Stimulated activated memory B cell treated with anti-CD40 and anti-IgM and Interleukin-4, amounts not matched to agents 10 μg/mL and 1 μg/mL and 100 μg/mL, for 72 hours (primary cell): Measurements from ENCODE around the gene PPP2R2D.
"Not testable (repeated sequence)": the region's sequence is repeated elsewhere in the genome, so short reads cannot be mapped to it uniquely, and the experiment has no call there.

ENCODE experiments used
- ATAC-seq: fragments of 150-1000 bp; cut with Tn5 transposase; 2 replicates; pipeline ENCODE4 v1.10.0; 2021
- H3K27ac Mint-ChIP-seq: one replicate; pipeline ENCODE4 v1.8.0; 2022; ENCODE audit warnings: mild to moderate bottlenecking, mixed read lengths
- H3K27me3 Mint-ChIP-seq: one replicate; pipeline ENCODE4 v1.8.0; 2022; ENCODE audit warnings: mixed read lengths
- H3K36me3 Mint-ChIP-seq: one replicate; pipeline ENCODE4 v1.8.0; 2022; ENCODE audit warnings: mixed read lengths
- H3K4me1 Mint-ChIP-seq: one replicate; pipeline ENCODE4 v1.8.0; 2022; ENCODE audit warnings: mixed read lengths
- H3K4me3 Mint-ChIP-seq: one replicate; pipeline ENCODE4 v1.8.0; 2022; ENCODE audit warnings: mild to moderate bottlenecking, moderate library complexity, mixed read lengths
- H3K9me3 Mint-ChIP-seq: one replicate; pipeline ENCODE4 v1.8.0; 2022; ENCODE audit warnings: mixed read lengths

PPP2R2D gene

GRCh38 chr10:131983780-131984179 lies 83.0 kb downstream of the PPP2R2D start:
- no peak for ATAC-seq
- no peak overlapping the region for H3K4me3 Mint-ChIP-seq

GRCh38 chr10:131986851-131987250 lies 86.0 kb downstream of the PPP2R2D start:
- H3K36me3 Mint-ChIP-seq, H3K9me3 Mint-ChIP-seq, ATAC-seq, H3K27ac Mint-ChIP-seq, H3K4me3 Mint-ChIP-seq, H3K27me3 Mint-ChIP-seq, H3K4me1 Mint-ChIP-seq: not testable (repeated sequence)

More at GRCh38 chr10:131983780-131984179, 83.0 kb downstream of the PPP2R2D start:
- Mint-ChIP-seq H3K36me3 (no peaks in the 10 kb centered on the region), H3K27ac (no peak overlapping the region), H3K27me3 (peaks cover 13% of the 10 kb centered on the region), H3K9me3 (no peaks in the 10 kb centered on the region), H3K4me1 (peaks cover 28% of the 10 kb centered on the region)

- H3K36me3 Mint-ChIP-seq, H3K9me3 Mint-ChIP-seq, H3K4me1 Mint-ChIP-seq, H3K27me3 Mint-ChIP-seq, H3K27ac Mint-ChIP-seq, ATAC-seq, H3K4me3 Mint-ChIP-seq: not testable (repeated sequence)
Observed at GRCh38 chr10:131987301-131987700, 86.5 kb downstream of the PPP2R2D start.

- H3K27ac Mint-ChIP-seq, H3K4me3 Mint-ChIP-seq, H3K4me1 Mint-ChIP-seq, ATAC-seq, H3K27me3 Mint-ChIP-seq, H3K36me3 Mint-ChIP-seq, H3K9me3 Mint-ChIP-seq: not testable (repeated sequence)
Observed at GRCh38 chr10:131987786-131988185, 87.0 kb downstream of the PPP2R2D start.

GRCh38 chr10:131991726-131992125 lies 90.9 kb downstream of the PPP2R2D start:
- peaks cover 7% of the 10 kb centered on the region for H3K27me3 Mint-ChIP-seq
- no peaks in the 10 kb centered on the region for H3K9me3 Mint-ChIP-seq
- no peaks in the 10 kb centered on the region for H3K4me1 Mint-ChIP-seq
- no peak overlapping the region for H3K27ac Mint-ChIP-seq
- no peak overlapping the region for H3K4me3 Mint-ChIP-seq
- peaks cover 4% of the 10 kb centered on the region for H3K36me3 Mint-ChIP-seq
- ATAC-seq: no peak

- no peak for ATAC-seq
- no peaks in the 10 kb centered on the region for H3K9me3 Mint-ChIP-seq
- peaks cover 11% of the 10 kb centered on the region for H3K27me3 Mint-ChIP-seq
- H3K4me1 Mint-ChIP-seq: no peaks in the 10 kb centered on the region
- no peak overlapping the region for H3K27ac Mint-ChIP-seq
- H3K4me3 Mint-ChIP-seq: no peak overlapping the region
- peaks cover 4% of the 10 kb centered on the region for H3K36me3 Mint-ChIP-seq
Observed at GRCh38 chr10:131993275-131993674, 92.5 kb downstream of the PPP2R2D start.

- Mint-ChIP-seq H3K9me3 (no peaks in the 10 kb centered on the region), H3K36me3 (peaks cover 4% of the 10 kb centered on the region), H3K27ac (no peak overlapping the region), H3K4me3 (no peak overlapping the region), H3K27me3 (peaks cover 11% of the 10 kb centered on the region), H3K4me1 (no peaks in the 10 kb centered on the region)
- ATAC-seq: no peak
Observed at GRCh38 chr10:131994435-131994834, 93.6 kb downstream of the PPP2R2D start.

- H3K36me3 Mint-ChIP-seq: peaks cover 4% of the 10 kb centered on the region
- H3K27me3 Mint-ChIP-seq: peaks cover 11% of the 10 kb centered on the region
- no peaks in the 10 kb centered on the region for H3K9me3 Mint-ChIP-seq
- H3K4me3 Mint-ChIP-seq: no peak overlapping the region
- no peak overlapping the region for H3K27ac Mint-ChIP-seq
- peaks cover 6% of the 10 kb centered on the region for H3K4me1 Mint-ChIP-seq
- no peak for ATAC-seq
Observed at GRCh38 chr10:131996466-131997365, 95.9 kb downstream of the PPP2R2D start.

GRCh38 chr10:131997366-131998049 lies 96.7 kb downstream of the PPP2R2D start:
- Mint-ChIP-seq H3K4me1 (peaks cover 6% of the 10 kb centered on the region), H3K36me3 (peaks cover 4% of the 10 kb centered on the region), H3K27ac (no peak overlapping the region), H3K9me3 (no peaks in the 10 kb centered on the region), H3K4me3 (no peak overlapping the region), H3K27me3 (peaks cover 18% of the 10 kb centered on the region)
- no peak for ATAC-seq

- Mint-ChIP-seq H3K27me3 (peaks cover 24% of the 10 kb centered on the region), H3K36me3 (peaks cover 4% of the 10 kb centered on the region), H3K4me3 (no peak overlapping the region), H3K4me1 (peaks cover 6% of the 10 kb centered on the region), H3K27ac (no peak overlapping the region), H3K9me3 (no peaks in the 10 kb centered on the region)
- ATAC-seq: no peak
Observed at GRCh38 chr10:131998050-131998844, 97.4 kb downstream of the PPP2R2D start.

- H3K27me3 Mint-ChIP-seq: peaks cover 24% of the 10 kb centered on the region
- H3K4me3 Mint-ChIP-seq: no peak overlapping the region
- H3K36me3 Mint-ChIP-seq: peaks cover 4% of the 10 kb centered on the region
- H3K4me1 Mint-ChIP-seq: peaks cover 6% of the 10 kb centered on the region
- peak; percentile 19 for ATAC-seq
- H3K27ac Mint-ChIP-seq: no peak overlapping the region
- no peaks in the 10 kb centered on the region for H3K9me3 Mint-ChIP-seq
Observed at GRCh38 chr10:131998845-131999681, 98.3 kb downstream of the PPP2R2D start.

GRCh38 chr10:132001238-132001972 lies 100.6 kb downstream of the PPP2R2D start:
- Mint-ChIP-seq H3K9me3 (peaks cover 3% of the 10 kb centered on the region), H3K27ac (no peak overlapping the region), H3K36me3 (peaks cover 3% of the 10 kb centered on the region), H3K4me1 (peaks cover 6% of the 10 kb centered on the region), H3K27me3 (peaks cover 20% of the 10 kb centered on the region), H3K4me3 (no peak overlapping the region)
- no peak for ATAC-seq

GRCh38 chr10:132002004-132002403 lies 101.2 kb downstream of the PPP2R2D start:
- no peak for ATAC-seq
- Mint-ChIP-seq H3K9me3 (peaks cover 3% of the 10 kb centered on the region), H3K27me3 (peaks cover 19% of the 10 kb centered on the region), H3K4me3 (no peak overlapping the region), H3K27ac (no peak overlapping the region), H3K4me1 (peaks cover 6% of the 10 kb centered on the region), H3K36me3 (no peaks in the 10 kb centered on the region)
